Parietal lobe (tissue), 1 donor: ENCODE measurements around the gene MLKL. TPM values are rescaled to one million over a fixed set of nuclear protein-coding genes. Genes with fewer than 3 reads are reported as not detected.

ENCODE experiments used
- total RNA-seq: library from RNA; depleted of rRNA; stranded (reverse); fragments of >200 nt; gene quantifications from one replicate; pipeline ENCODE4 v1.2.3, GENCODE V29; 2014

MLKL gene
- total RNA-seq = 0.63 TPM

DNA sequence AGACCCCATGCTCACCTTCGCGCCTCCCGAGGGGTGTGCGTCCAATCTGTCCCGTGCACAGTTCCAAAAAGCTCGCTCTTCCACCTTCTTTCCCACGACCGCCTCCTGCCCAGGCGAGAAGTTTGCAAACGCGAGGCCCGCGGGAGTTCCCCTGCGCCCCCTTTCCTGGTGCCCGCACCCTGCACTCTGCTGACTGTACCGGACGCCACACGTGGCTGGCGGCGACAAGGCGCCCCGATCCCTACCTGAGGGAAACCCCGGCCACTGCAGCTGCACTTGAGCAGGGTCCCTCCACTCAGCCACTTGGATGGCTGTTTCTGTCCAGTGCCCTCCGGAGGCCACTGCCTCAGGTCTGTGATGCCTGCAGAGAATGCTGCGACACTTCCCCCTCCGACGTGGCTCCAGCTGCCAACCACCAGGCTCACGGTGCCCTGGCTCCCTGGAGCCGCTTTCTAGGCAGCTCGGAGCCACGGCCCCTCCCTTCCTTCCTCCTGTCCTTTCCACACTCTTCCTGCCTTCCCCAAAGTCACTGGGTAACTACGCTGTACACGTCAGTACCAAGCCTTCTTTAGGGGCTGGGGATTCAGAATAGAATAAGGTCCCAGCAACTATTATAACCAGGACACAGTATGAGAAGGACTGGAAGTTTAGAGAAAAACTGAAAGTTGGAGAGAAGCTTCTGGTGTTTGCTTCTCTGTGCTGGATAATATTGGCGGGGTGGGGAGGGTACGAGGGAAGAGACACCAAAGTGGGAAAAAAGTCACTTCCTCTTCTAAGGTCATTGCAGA, at the start of gene MLKL:
TSS of gene MLKL (minus strand) at position 425 of the 788 bp plus-strand sequence. CDS start 5,105 bp downstream, outside the sequence.

GRCh38 chr16:74666425-74667254, 34.0 kb downstream of the MLKL start, which contains the start of gene RFWD3:
RFWD3 (minus strand) TSS chr16:74666877; CDS start chr16:74661449, 5,428 bp downstream.

Other genes with a start within 250 kb of the MLKL start
- 109 TPM for gene GLG1, start 93.7 kb downstream of the MLKL start, total RNA-seq
- 21.9 TPM for gene RFWD3, start 34.0 kb downstream of the MLKL start, total RNA-seq
- 0.31 TPM for gene FA2H, start 74.0 kb upstream of the MLKL start, total RNA-seq